CD4-positive, alpha-beta T cell treated with Interferon alpha-2 for 1 hour (primary cell): ENCODE data around the gene EPB41L3.
A peak's percentile ranks its signal among the peaks of the same experiment; 100 is the strongest.

ENCODE experiments used
- DNase-seq, 2 donors: peaks; one replicate each; pipeline ENCODE4 v3.0.0-alpha.2; 2020 to 2022

EPB41L3 gene

GRCh38 chr18:5543773-5544389 is at the start of gene EPB41L3:
Gene EPB41L3, minus strand, starts transcription at chr18:5543997. Its CDS starts 54,814 bp downstream, at chr18:5489183.
- peak in 1 of 2 donors; percentile 24 for DNase-seq

- DNase-seq, result no peak
These were observed 44.7 kb upstream of the EPB41L3 start for GRCh38 chr18:5588529-5588928.

GRCh38 chr18:5585653-5586052 is 41.9 kb upstream of the EPB41L3 start:
- DNase-seq, result no peak

GRCh38 chr18:5584746-5585417 is 41.1 kb upstream of the EPB41L3 start:
- DNase-seq, result no peak

GRCh38 chr18:5582849-5583681 is 39.3 kb upstream of the EPB41L3 start:
- DNase-seq, result peak; percentile 1 to 25

GRCh38 chr18:5582076-5582475 is 38.3 kb upstream of the EPB41L3 start:
- DNase-seq, result no peak

- DNase-seq, result no peak
These were observed 31.0 kb upstream of the EPB41L3 start for GRCh38 chr18:5574843-5575242.

GRCh38 chr18:5571666-5572065 is 27.9 kb upstream of the EPB41L3 start:
- no peak for DNase-seq

- DNase-seq, result peak in 1 of 2 donors; percentile 1
These were observed 26.8 kb upstream of the EPB41L3 start for GRCh38 chr18:5570613-5571012.

GRCh38 chr18:5568416-5568815 is 24.6 kb upstream of the EPB41L3 start:
- no peak for DNase-seq

GRCh38 chr18:5558851-5559250 is 15.1 kb upstream of the EPB41L3 start:
- DNase-seq, result no peak

- no peak for DNase-seq
These were observed 12.6 kb upstream of the EPB41L3 start for GRCh38 chr18:5556310-5556974.

GRCh38 chr18:5554629-5555028 is 10.8 kb upstream of the EPB41L3 start:
- DNase-seq, result no peak

- no peak for DNase-seq
These were observed 2.9 kb upstream of the EPB41L3 start for GRCh38 chr18:5546660-5547059.

- no peak for DNase-seq
These were observed 639 bp downstream of the EPB41L3 start for GRCh38 chr18:5543036-5543680.

- DNase-seq, result peak in 1 of 2 donors; percentile 20
These were observed 1.2 kb downstream of the EPB41L3 start for GRCh38 chr18:5542515-5543035.

GRCh38 chr18:5541644-5542043 is 2.2 kb downstream of the EPB41L3 start:
- DNase-seq, result no peak

GRCh38 chr18:5539391-5539790 is 4.4 kb downstream of the EPB41L3 start:
- no peak for DNase-seq

- DNase-seq, result no peak
These were observed 5.3 kb downstream of the EPB41L3 start for GRCh38 chr18:5538544-5538943.

- no peak for DNase-seq
These were observed 5.9 kb downstream of the EPB41L3 start for GRCh38 chr18:5537860-5538259.

- no peak for DNase-seq
These were observed 9.0 kb downstream of the EPB41L3 start for GRCh38 chr18:5534845-5535244.

- DNase-seq, result no peak
These were observed 11.7 kb downstream of the EPB41L3 start for GRCh38 chr18:5532066-5532465.
